ENCODE measurements around the gene OR2T12.

The OR2T12 gene

GRCh38 chr1:248316796-248317195, 13.6 kb upstream of the OR2T12 start:
- TF ChIP-seq SIN3A (IDR thresholded peaks at IDR 0.05; ENCODE audit: borderline replicate concordance, insufficient read depth, low read length), result no peak
- TF ChIP-seq FOXP2 (optimal IDR thresholded peaks at IDR 0.05; ENCODE audit: borderline replicate concordance, extremely low read depth, extremely low read length, insufficient read depth), result no peak
- no peak for TF ChIP-seq TAF1 (IDR thresholded peaks at IDR 0.05; ENCODE audit: borderline replicate concordance, insufficient read depth, low read length)

GRCh38 chr1:248306103-248306502, 2.9 kb upstream of the OR2T12 start:
- no peak for TF ChIP-seq TAF1 (IDR thresholded peaks at IDR 0.05; ENCODE audit: borderline replicate concordance, insufficient read depth, low read length)
- TF ChIP-seq SIN3A (IDR thresholded peaks at IDR 0.05; ENCODE audit: borderline replicate concordance, insufficient read depth, low read length), result no peak
- TF ChIP-seq POLR2AphosphoS5 (IDR thresholded peaks at IDR 0.05; ENCODE audit: low read depth, low read length), result no peak
- no peak for TF ChIP-seq FOXP2 (optimal IDR thresholded peaks at IDR 0.05; ENCODE audit: borderline replicate concordance, extremely low read depth, extremely low read length, insufficient read depth)
- no peak for TF ChIP-seq REST (IDR thresholded peaks at IDR 0.05; ENCODE audit: insufficient read depth in 1 of 2, low read depth in 2 of 2, low read length in 2 of 2)

GRCh38 chr1:248288391-248288790, 14.8 kb downstream of the OR2T12 start:
- no peak for TF ChIP-seq SIN3A (IDR thresholded peaks at IDR 0.05; ENCODE audit: borderline replicate concordance, insufficient read depth, low read length)
- TF ChIP-seq REST (IDR thresholded peaks at IDR 0.05; ENCODE audit: insufficient read depth in 1 of 2, low read depth in 2 of 2, low read length in 2 of 2), result no peak
- TF ChIP-seq FOXP2 (optimal IDR thresholded peaks at IDR 0.05; ENCODE audit: borderline replicate concordance, extremely low read depth, extremely low read length, insufficient read depth), result no peak
- no peak for TF ChIP-seq TAF1 (IDR thresholded peaks at IDR 0.05; ENCODE audit: borderline replicate concordance, insufficient read depth, low read length)
- TF ChIP-seq POLR2AphosphoS5 (IDR thresholded peaks at IDR 0.05; ENCODE audit: low read depth, low read length), result no peak

GRCh38 chr1:248277876-248278275, 25.3 kb downstream of the OR2T12 start, which contains the start of gene OR2T33:
Gene OR2T33, minus strand, starts transcription at chr1:248277976. Its CDS starts 4,162 bp downstream, at chr1:248273814.
- no peak for TF ChIP-seq FOXP2 (optimal IDR thresholded peaks at IDR 0.05; ENCODE audit: borderline replicate concordance, extremely low read depth, extremely low read length, insufficient read depth)
- no peak for TF ChIP-seq POLR2AphosphoS5 (IDR thresholded peaks at IDR 0.05; ENCODE audit: low read depth, low read length)
- no peak for TF ChIP-seq TAF1 (IDR thresholded peaks at IDR 0.05; ENCODE audit: borderline replicate concordance, insufficient read depth, low read length)
- no peak for TF ChIP-seq REST (IDR thresholded peaks at IDR 0.05; ENCODE audit: insufficient read depth in 1 of 2, low read depth in 2 of 2, low read length in 2 of 2)
- no peak for TF ChIP-seq SIN3A (IDR thresholded peaks at IDR 0.05; ENCODE audit: borderline replicate concordance, insufficient read depth, low read length)

- TF ChIP-seq TAF1 (IDR thresholded peaks at IDR 0.05; ENCODE audit: borderline replicate concordance, insufficient read depth, low read length), result no peak
- no peak for TF ChIP-seq POLR2AphosphoS5 (IDR thresholded peaks at IDR 0.05; ENCODE audit: low read depth, low read length)
These were observed 35.0 kb downstream of the OR2T12 start for GRCh38 chr1:248268178-248268577.

- no peak for TF ChIP-seq TAF1 (IDR thresholded peaks at IDR 0.05; ENCODE audit: borderline replicate concordance, insufficient read depth, low read length)
- TF ChIP-seq SIN3A (IDR thresholded peaks at IDR 0.05; ENCODE audit: borderline replicate concordance, insufficient read depth, low read length), result no peak
- TF ChIP-seq FOXP2 (optimal IDR thresholded peaks at IDR 0.05; ENCODE audit: borderline replicate concordance, extremely low read depth, extremely low read length, insufficient read depth), result no peak
- no peak for TF ChIP-seq POLR2AphosphoS5 (IDR thresholded peaks at IDR 0.05; ENCODE audit: low read depth, low read length)
- TF ChIP-seq REST (IDR thresholded peaks at IDR 0.05; ENCODE audit: insufficient read depth in 1 of 2, low read depth in 2 of 2, low read length in 2 of 2), result no peak
These were observed 60.0 kb downstream of the OR2T12 start for GRCh38 chr1:248243204-248243603.
